ENCODE data around the gene GRK5.
"Not testable (repeated sequence)": the region's sequence is repeated elsewhere in the genome, so short reads cannot be mapped to it uniquely, and the experiment has no call there.

Gene GRK5

GRCh38 chr10:119225083-119225658 lies 17.8 kb downstream of the GRK5 start:
- Histone ChIP-seq H3K4me3 (ENCODE audit: low read length) (no peak overlapping the region), H3K9ac (ENCODE audit: low read length) (no peak overlapping the region), H3K4me1 (ENCODE audit: control insufficient read depth, insufficient read depth, low read length) (peaks cover 31% of the 10 kb centered on the region), H3K27me3 (replicated peaks; ENCODE audit: control insufficient read depth, insufficient read depth, low read length) (no peaks in the 10 kb centered on the region), H3K36me3 (ENCODE audit: control insufficient read depth, insufficient read depth, low read length, severe bottlenecking) (no peaks in the 10 kb centered on the region), H3K9me3 (ENCODE audit: control insufficient read depth, low read length) (no peaks in the 10 kb centered on the region)
- no peak for DNase-seq (ENCODE audit: low read depth)

- Histone ChIP-seq H3K27me3 (replicated peaks; ENCODE audit: control insufficient read depth, insufficient read depth, low read length) (no peaks in the 10 kb centered on the region), H3K9ac (ENCODE audit: low read length) (no peak overlapping the region), H3K4me1 (ENCODE audit: control insufficient read depth, insufficient read depth, low read length) (peaks cover 5% of the 10 kb centered on the region), H3K4me3 (ENCODE audit: low read length) (no peak overlapping the region), H3K9me3 (ENCODE audit: control insufficient read depth, low read length) (no peaks in the 10 kb centered on the region), H3K36me3 (ENCODE audit: control insufficient read depth, insufficient read depth, low read length, severe bottlenecking) (no peaks in the 10 kb centered on the region)
- DNase-seq (ENCODE audit: low read depth), result no peak
Measured at GRCh38 chr10:119227825-119228224, 20.5 kb downstream of the GRK5 start.

GRCh38 chr10:119231654-119232053 lies 24.3 kb downstream of the GRK5 start:
- Histone ChIP-seq H3K9me3 (ENCODE audit: control insufficient read depth, low read length) (no peaks in the 10 kb centered on the region), H3K27me3 (replicated peaks; ENCODE audit: control insufficient read depth, insufficient read depth, low read length) (no peaks in the 10 kb centered on the region), H3K36me3 (ENCODE audit: control insufficient read depth, insufficient read depth, low read length, severe bottlenecking) (no peaks in the 10 kb centered on the region), H3K4me3 (ENCODE audit: low read length) (no peak overlapping the region), H3K4me1 (ENCODE audit: control insufficient read depth, insufficient read depth, low read length) (peaks cover 11% of the 10 kb centered on the region), H3K9ac (ENCODE audit: low read length) (no peak overlapping the region)
- no peak for DNase-seq (ENCODE audit: low read depth)

- peaks cover 11% of the 10 kb centered on the region for H3K4me1 ChIP-seq (ENCODE audit: control insufficient read depth, insufficient read depth, low read length)
- H3K27me3 ChIP-seq (replicated peaks; ENCODE audit: control insufficient read depth, insufficient read depth, low read length); H3K36me3 ChIP-seq (ENCODE audit: control insufficient read depth, insufficient read depth, low read length, severe bottlenecking); DNase-seq (ENCODE audit: low read depth); H3K9me3 ChIP-seq (ENCODE audit: control insufficient read depth, low read length); H3K9ac ChIP-seq (ENCODE audit: low read length); H3K4me3 ChIP-seq (ENCODE audit: low read length): not testable (repeated sequence)
Measured at GRCh38 chr10:119232439-119232838, 25.1 kb downstream of the GRK5 start.

- Histone ChIP-seq H3K9ac (ENCODE audit: low read length) (no peak overlapping the region), H3K27me3 (replicated peaks; ENCODE audit: control insufficient read depth, insufficient read depth, low read length) (no peaks in the 10 kb centered on the region), H3K36me3 (ENCODE audit: control insufficient read depth, insufficient read depth, low read length, severe bottlenecking) (no peaks in the 10 kb centered on the region), H3K9me3 (ENCODE audit: control insufficient read depth, low read length) (no peaks in the 10 kb centered on the region), H3K4me3 (ENCODE audit: low read length) (no peak overlapping the region), H3K4me1 (ENCODE audit: control insufficient read depth, insufficient read depth, low read length) (peaks cover 11% of the 10 kb centered on the region)
- no peak for DNase-seq (ENCODE audit: low read depth)
Measured at GRCh38 chr10:119233123-119233820, 25.9 kb downstream of the GRK5 start.

GRCh38 chr10:119233821-119234220 lies 26.4 kb downstream of the GRK5 start:
- DNase-seq (ENCODE audit: low read depth), result no peak
- no peak overlapping the region for H3K4me3 ChIP-seq (ENCODE audit: low read length)

GRCh38 chr10:119235356-119235755 lies 28.0 kb downstream of the GRK5 start:
- DNase-seq (ENCODE audit: low read depth), result no peak
- H3K4me3 ChIP-seq (ENCODE audit: low read length), result no peak overlapping the region
- H3K27me3 ChIP-seq (replicated peaks; ENCODE audit: control insufficient read depth, insufficient read depth, low read length), result no peaks in the 10 kb centered on the region

More at GRCh38 chr10:119233821-119234220, 26.4 kb downstream of the GRK5 start:
- H3K9me3 ChIP-seq (ENCODE audit: control insufficient read depth, low read length), result no peaks in the 10 kb centered on the region
- H3K9ac ChIP-seq (ENCODE audit: low read length), result no peak overlapping the region
- H3K27me3 ChIP-seq (replicated peaks; ENCODE audit: control insufficient read depth, insufficient read depth, low read length), result no peaks in the 10 kb centered on the region
- H3K36me3 ChIP-seq (ENCODE audit: control insufficient read depth, insufficient read depth, low read length, severe bottlenecking), result no peaks in the 10 kb centered on the region
- peaks cover 13% of the 10 kb centered on the region for H3K4me1 ChIP-seq (ENCODE audit: control insufficient read depth, insufficient read depth, low read length)

GRCh38 chr10:119237722-119238436 lies 30.5 kb downstream of the GRK5 start:
- Histone ChIP-seq H3K36me3 (ENCODE audit: control insufficient read depth, insufficient read depth, low read length, severe bottlenecking) (no peaks in the 10 kb centered on the region), H3K27me3 (replicated peaks; ENCODE audit: control insufficient read depth, insufficient read depth, low read length) (no peaks in the 10 kb centered on the region)
- no peak for DNase-seq (ENCODE audit: low read depth)

More at GRCh38 chr10:119235356-119235755, 28.0 kb downstream of the GRK5 start:
- H3K9ac ChIP-seq (ENCODE audit: low read length), result no peak overlapping the region
- H3K4me1 ChIP-seq (ENCODE audit: control insufficient read depth, insufficient read depth, low read length), result peaks cover 13% of the 10 kb centered on the region
- H3K36me3 ChIP-seq (ENCODE audit: control insufficient read depth, insufficient read depth, low read length, severe bottlenecking), result no peaks in the 10 kb centered on the region
- no peaks in the 10 kb centered on the region for H3K9me3 ChIP-seq (ENCODE audit: control insufficient read depth, low read length)

GRCh38 chr10:119238577-119238976 lies 31.2 kb downstream of the GRK5 start:
- no peak overlapping the region for H3K9ac ChIP-seq (ENCODE audit: low read length)
- H3K36me3 ChIP-seq (ENCODE audit: control insufficient read depth, insufficient read depth, low read length, severe bottlenecking), result no peaks in the 10 kb centered on the region
- peak; percentile 38 for DNase-seq (ENCODE audit: low read depth)
- H3K4me3 ChIP-seq (ENCODE audit: low read length), result no peak overlapping the region
- no peaks in the 10 kb centered on the region for H3K27me3 ChIP-seq (replicated peaks; ENCODE audit: control insufficient read depth, insufficient read depth, low read length)
- no peaks in the 10 kb centered on the region for H3K9me3 ChIP-seq (ENCODE audit: control insufficient read depth, low read length)
- H3K4me1 ChIP-seq (ENCODE audit: control insufficient read depth, insufficient read depth, low read length), result peaks cover 20% of the 10 kb centered on the region

More at GRCh38 chr10:119237722-119238436, 30.5 kb downstream of the GRK5 start:
- H3K9ac ChIP-seq (ENCODE audit: low read length), result no peak overlapping the region
- H3K4me1 ChIP-seq (ENCODE audit: control insufficient read depth, insufficient read depth, low read length), result peaks cover 13% of the 10 kb centered on the region
- H3K4me3 ChIP-seq (ENCODE audit: low read length), result no peak overlapping the region
- H3K9me3 ChIP-seq (ENCODE audit: control insufficient read depth, low read length), result no peaks in the 10 kb centered on the region

- H3K9me3 ChIP-seq (ENCODE audit: control insufficient read depth, low read length); H3K36me3 ChIP-seq (ENCODE audit: control insufficient read depth, insufficient read depth, low read length, severe bottlenecking); H3K9ac ChIP-seq (ENCODE audit: low read length); H3K4me3 ChIP-seq (ENCODE audit: low read length); H3K27me3 ChIP-seq (replicated peaks; ENCODE audit: control insufficient read depth, insufficient read depth, low read length); DNase-seq (ENCODE audit: low read depth): not testable (repeated sequence)
- peaks cover 24% of the 10 kb centered on the region for H3K4me1 ChIP-seq (ENCODE audit: control insufficient read depth, insufficient read depth, low read length)
Measured at GRCh38 chr10:119239015-119239414, 31.6 kb downstream of the GRK5 start.

- DNase-seq (ENCODE audit: low read depth); H3K36me3 ChIP-seq (ENCODE audit: control insufficient read depth, insufficient read depth, low read length, severe bottlenecking); H3K9me3 ChIP-seq (ENCODE audit: control insufficient read depth, low read length); H3K9ac ChIP-seq (ENCODE audit: low read length); H3K27me3 ChIP-seq (replicated peaks; ENCODE audit: control insufficient read depth, insufficient read depth, low read length); H3K4me3 ChIP-seq (ENCODE audit: low read length): not testable (repeated sequence)
- H3K4me1 ChIP-seq (ENCODE audit: control insufficient read depth, insufficient read depth, low read length), result peaks cover 26% of the 10 kb centered on the region
Measured at GRCh38 chr10:119239630-119240029, 32.3 kb downstream of the GRK5 start.

All from adipocyte (in vitro differentiated cells).